Hematopoietic multipotent progenitor cell treated with erythropoietin and hydrocortisone succinate and interleukin-3 and kit ligand, for 4 days (in vitro differentiated cells): ENCODE results near the gene LAMA1.
A peak's percentile ranks its signal among the peaks of the same experiment; 100 is the strongest.

Experiments
- DNase-seq: peaks from one replicate; pipeline ENCODE4 v3.0.0-alpha.2; 2015

Gene LAMA1

DNA sequence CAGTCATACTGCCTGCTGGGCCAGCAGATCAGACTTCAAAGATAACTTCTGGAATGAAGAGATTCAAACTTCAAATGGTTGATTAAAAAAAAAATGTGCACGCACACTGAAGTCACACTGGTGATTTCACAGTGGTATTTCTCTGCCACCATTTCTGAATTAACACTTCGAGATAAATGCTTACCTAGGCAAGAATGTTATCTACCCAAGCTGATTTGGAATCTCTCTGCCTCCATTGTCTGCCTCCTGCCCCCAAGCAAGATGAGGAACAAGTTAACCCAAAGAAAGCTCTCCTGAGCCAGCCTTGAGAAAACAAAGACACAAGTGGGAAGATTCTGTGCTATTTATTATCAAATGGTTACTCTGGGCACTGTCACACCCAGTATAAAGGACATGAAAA lies 6.5 kb downstream of the LAMA1 start:
- DNase-seq = no peak

DNA sequence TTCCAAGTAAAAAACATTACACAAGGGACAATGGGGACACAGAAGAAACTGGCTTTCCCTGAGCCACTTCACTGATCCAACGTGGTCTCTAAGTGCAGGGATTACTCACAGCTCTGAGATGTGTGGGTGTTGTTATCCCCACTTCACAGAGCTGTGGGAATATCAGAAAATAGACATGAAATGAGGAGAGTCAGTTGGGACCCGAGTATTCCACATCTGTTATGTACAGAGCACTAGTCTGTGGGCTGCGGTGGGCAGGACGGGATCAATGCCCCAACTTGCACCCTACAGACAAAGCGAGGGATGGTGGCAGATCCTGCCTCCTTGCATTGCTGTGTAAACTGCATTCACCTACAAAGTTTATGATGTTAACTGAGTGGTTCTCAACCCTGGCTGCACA lies 11.7 kb downstream of the LAMA1 start:
- DNase-seq = no peak

DNA sequence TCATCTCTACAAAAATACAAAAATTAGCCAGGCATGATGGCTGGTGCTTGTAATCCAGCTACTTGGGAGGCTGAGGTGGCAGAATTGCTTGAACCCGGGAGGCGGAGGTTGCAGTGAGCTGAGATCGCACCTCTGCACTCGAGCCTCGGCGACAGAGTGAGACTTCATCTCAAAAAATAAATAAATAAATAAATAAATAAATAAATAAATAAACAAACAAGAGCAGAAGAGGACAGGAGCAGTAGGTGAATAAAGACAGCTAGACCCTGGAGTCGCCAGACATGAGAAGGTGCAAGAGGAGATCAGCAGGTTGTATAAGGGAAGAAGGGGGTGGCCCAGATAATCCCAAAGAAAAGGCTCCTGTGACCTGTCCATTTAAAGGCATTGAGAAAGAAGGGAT lies 12.3 kb downstream of the LAMA1 start:
- DNase-seq = no peak

DNA sequence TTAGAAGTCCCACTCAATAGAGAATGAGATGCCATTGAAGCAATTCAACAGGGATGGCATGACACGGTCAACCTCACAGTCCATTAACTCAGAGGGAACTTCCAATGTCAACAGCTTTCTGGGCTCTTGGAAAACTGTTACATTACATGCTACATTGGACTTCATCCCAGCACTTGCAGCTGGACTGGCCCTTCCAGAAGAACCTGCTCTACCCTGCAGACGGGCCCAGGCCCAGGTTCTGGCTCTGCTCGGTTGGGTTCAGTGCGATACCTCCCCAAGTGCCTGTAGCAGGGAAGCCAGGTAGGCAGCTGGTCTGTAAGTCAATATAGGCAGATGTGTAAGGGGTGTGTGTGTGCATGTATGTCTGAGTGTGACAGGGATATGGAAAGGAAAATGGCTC lies 12.9 kb downstream of the LAMA1 start:
- no peak for DNase-seq

DNA sequence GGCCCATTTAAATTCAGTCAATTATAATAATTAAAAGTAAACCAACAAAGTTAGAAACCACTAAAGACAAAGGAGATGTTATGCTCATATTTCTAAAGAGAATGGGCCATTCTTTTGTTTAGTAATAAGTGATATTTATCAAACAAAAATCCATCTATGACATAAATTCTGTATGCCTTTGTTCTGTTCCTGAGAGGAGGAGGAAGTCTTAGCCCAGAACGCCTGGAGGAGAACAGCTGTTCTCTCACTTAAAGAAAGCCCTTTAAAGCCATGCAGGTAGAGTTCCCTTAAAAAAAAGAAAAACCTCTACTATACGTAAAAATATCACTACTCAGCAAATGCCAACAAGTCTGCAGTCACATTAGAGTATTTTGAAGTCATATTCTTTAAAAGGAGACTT lies 15.5 kb downstream of the LAMA1 start:
- DNase-seq = no peak

DNA sequence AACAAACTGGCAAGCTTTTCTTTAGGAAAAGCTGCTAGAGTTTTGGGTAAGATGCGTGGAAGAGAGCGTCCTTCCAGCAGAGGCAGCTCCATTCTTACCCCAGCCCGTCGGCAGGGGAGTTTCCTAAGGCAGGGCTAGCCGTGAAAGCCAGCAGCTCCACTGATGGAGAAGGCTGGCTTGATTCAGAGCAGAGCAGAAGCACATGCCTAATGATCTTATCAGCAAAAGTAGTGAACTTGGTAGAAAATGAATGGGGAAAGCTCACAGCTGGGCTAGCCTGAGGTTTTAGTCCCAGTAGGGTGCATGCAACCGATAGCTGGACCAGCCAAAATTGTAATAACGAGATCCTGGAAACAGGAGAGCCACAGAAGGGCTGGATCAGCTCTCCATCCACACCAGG lies 20.8 kb downstream of the LAMA1 start:
- DNase-seq = no peak

DNA sequence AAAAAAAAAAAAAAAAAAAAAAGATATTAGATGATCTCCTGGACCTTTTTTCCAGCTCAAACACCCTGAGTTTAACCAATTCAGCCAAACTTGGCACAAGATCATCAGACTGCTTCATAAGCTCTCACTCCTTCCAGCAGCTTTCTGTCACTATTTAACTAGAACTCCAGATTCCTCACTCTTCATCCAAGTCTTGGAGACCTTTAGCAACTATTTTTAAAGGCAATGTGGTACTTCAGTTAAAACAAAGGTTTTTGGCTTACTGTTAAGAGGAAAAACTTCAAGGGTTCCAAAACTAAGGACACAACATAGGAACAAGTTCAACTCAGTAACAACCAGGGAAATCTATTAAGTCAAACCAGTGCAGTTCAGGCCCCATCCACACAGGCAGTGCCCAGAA lies 23.2 kb downstream of the LAMA1 start:
- DNase-seq = no peak

DNA sequence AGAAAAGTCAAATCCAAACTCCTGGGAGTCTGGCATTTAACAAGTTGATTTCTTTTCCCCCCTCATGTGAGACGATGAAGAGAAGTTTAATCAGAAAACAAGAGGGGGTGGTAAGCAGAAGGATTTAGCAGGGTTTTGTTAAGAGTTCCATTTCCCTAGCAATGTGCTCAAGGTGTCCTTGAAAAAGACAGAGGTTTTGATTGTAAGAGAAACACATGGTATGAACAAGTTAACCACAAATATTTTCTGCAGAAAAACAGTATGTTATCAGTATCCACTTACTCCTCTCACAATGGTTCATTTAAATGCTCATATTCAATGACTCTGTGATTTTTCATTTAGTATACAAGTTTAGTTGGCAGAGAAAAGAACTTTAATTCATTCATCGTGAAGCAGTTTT lies 26.8 kb downstream of the LAMA1 start:
- no peak for DNase-seq

DNA sequence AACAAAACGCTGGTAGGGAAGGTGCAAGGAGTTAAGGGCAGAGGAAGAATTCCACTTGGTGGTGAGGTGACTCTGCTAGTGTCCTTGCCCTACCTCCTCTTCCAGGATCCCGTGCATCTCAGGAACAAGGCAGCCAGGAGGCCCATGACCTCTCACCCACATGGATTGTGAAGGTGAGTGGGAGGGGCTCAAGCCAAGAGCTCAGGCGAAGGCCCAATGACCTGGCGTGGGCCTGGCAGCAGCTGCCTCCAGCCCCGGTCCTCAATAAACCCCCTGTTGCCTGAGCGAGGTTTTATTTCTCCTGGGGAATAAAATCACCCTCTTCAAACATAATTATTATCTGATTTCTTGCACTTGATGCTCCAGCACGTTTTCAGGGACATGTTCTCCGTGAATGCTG lies 28.2 kb downstream of the LAMA1 start:
- DNase-seq = no peak

DNA sequence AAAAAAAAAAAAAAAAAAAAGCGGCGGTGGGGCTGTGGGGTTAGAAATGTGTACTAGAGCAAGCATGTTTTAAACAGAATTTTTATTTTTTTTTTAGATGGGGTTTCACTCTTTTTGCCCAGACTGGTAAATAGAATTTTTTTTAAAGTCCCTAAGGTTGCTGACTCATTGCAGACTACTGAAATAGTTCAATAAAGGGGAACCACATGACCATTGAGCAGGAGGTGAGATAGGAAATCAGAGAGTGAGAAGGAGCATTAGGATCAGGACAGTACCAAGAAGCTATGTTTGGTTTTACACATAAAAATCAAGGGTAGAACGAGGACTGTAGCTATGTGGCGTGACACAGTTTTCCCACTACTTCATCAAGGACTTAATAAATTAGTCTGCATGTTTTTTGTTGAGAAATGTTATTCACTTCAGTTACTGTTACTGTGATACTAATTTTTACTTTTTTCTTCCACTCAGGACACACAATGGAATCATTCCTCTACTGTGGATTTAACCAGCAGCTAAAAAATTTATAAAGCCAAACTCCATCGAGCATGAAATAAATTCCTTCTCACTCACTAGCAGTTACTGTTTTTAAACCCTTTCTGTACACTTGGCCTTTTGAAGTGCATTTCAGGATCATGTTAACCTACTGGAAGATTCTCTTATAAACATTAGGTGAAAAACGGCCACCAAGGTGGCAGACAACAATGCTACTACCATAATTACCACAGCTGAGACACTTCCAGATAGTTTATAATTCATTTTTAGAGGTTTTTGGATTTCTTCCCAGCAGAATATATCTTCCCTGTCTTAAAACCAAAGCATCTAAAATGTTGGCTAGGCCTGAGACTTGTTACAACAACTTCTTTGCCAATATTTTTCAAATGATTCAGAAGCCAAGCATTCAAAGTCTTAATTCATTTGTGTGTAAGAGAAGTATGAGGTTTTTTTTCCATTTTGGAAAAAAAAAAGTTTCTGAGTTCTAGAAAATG lies 33.2 kb downstream of the LAMA1 start:
- peak; percentile 29 for DNase-seq

DNA sequence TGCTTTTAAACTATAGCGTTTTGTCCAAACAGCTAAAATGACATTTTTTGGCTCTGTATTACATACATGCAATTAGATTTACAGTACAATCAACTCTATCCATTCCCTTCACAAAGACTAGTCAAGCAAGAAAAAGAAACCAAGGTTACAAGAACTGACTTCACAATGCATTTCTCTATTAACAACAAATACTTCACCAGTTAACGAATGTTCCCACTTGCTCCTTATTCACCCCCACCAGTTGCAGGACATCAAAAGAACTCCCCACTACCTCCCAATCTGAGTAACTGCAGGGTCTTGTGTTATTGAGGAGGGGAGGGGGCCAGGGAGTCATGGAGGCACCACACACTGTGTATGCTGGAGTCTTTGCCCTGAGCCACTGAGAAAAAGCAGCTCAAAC lies 34.9 kb downstream of the LAMA1 start:
- DNase-seq = no peak

DNA sequence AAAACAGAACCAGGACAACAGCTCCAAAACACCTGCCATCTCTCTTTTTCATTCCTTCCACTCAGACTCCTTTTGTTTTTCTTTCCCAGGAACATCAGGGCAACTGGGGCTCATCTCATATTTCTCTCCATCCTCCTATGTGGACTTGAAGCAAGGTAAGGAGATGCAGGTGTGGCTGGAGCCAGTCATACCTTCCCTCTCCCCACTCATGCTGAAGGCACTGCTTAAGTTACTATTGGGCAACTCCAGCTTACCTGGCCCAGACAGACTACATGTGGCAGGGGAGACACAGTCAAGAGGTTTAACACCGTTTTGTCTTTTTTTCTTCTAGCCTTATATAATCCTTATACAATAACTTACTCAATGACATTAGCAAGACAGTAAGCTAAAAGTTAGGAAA lies 38.4 kb downstream of the LAMA1 start:
- DNase-seq = no peak

DNA sequence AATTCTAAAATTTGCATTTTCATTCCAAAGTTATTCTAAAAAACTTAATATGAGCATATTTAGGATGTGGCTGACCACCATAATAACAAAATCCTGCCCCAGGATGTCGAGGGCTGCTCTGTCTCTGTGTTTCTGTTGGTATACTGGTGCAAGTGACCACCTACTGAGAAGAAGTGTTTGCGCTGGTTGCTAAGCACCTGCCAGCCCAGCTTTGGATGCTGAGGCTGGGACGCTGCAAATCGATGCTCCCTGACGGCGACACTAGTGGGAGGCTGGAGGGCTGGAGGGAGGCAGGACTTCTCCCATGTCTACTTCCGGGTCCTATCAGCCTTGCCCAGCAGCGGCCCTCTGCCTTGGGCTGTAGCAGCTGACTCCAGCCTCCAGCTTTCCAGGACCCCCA lies 45.0 kb downstream of the LAMA1 start:
- no peak for DNase-seq

DNA sequence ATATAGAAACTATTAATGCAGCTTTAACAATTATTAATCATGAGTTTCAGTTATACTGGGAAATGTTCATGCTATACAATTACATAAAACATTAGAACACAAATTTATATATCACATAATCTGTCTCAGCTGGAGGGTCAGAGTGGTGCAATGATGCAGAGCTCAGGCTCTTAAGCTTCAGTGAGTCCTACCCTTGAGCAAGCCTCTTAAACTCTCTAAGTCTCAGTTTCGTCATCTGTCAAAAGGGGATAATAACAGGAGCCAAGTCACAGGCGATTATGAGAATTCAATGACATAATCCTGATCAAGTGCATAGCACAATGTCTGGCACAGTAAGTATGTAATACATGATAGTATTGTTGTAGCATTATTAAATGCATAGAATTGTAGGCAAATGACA lies 46.0 kb downstream of the LAMA1 start:
- DNase-seq = no peak

DNA sequence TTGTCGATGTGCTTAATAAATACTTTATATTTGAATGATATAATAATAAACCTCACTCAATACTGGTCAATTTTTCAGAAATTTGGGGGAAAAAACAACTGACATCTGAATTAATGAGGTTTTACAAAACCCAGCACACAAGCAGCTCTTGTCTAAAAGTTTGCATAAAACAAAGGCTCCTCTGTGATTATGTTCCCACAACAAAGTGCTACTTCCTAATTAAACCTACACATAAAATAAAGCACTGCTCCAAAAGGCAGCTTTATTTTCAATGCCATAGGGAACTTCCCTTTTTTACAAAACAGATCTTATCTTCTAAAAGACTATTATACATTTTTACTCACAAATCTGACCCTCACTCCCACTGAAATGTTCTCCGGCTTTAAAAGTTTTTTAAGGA lies 47.1 kb downstream of the LAMA1 start:
- DNase-seq = peak; percentile 10

DNA sequence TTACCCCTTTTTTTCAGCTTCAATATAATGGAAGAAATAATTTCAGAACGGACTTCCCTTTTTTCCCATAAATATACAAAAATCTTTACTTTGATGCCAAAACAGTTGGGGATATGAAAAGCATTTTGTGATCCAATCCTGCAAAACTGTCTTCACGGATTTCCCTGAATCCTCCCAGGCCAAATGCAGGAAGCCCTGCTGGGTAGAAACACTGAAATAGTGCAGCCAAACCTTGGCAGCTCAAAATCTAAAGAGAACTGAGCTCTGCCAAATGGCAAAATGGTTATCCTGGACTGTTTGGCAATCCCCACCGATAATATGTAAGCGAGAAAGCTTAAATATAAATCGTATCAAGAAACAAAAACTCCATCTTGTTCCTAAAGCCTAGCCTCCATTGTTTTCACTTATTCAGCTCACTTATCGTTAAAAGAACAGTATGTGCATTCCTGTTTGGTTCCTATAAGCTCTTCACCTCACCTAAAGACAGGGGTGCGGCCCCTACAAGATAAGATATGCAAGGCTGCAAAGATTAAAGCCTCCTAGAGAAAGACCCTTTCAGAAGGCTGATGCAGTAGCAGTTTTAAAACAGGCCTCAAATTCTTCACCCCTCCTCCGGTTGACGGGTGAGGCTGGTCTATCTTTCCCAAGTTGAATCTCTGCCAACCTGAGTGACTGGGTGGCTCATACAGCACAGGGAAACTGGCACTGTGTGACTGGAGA lies 48.6 kb downstream of the LAMA1 start:
- DNase-seq = no peak

DNA sequence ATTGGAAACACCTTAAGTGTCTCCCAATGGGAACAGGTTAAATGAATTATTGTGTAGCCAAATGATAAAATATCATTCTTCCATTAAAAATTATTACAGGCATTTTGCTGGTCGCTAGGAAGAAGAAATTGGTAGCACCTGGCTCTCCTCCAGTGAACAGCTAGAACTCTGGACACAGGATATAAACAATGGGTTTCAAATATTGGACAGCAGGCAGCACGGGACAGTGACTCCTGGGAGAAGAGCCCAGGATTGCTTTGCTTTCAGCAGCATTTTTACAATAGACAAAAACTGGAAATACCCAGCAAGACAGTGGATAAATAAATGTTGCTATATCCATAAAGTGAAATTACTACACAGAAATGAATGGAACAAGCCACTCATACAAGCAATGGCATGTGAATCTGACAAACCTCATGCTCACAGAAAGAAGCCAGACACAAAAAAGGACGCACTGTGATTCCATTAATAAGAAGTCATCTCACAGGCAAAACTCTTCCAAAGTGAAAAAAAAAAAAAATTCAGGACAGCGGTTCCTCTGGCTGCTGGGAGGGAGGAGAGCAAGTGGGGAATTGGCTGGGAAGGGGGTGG lies 50.5 kb downstream of the LAMA1 start:
- no peak for DNase-seq

DNA sequence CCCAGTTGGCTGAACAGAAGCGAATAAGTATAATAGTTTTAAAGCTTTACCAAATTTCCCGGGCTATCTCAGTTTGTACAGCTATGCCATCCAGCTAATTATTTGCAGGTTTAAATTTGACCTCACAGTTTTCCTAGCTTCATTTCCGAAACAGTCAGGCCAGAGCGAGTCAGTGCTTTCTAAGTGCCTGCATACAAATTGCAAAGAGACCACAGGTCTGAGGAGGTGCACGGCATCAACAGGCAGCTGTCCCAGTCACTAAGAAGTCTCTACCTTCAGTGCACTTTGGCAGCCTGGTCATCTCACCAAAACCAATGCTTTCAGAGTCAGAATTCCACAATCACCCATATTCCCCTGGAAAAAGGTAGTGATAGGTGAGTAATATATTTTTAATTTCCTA lies 51.9 kb downstream of the LAMA1 start:
- DNase-seq = no peak

DNA sequence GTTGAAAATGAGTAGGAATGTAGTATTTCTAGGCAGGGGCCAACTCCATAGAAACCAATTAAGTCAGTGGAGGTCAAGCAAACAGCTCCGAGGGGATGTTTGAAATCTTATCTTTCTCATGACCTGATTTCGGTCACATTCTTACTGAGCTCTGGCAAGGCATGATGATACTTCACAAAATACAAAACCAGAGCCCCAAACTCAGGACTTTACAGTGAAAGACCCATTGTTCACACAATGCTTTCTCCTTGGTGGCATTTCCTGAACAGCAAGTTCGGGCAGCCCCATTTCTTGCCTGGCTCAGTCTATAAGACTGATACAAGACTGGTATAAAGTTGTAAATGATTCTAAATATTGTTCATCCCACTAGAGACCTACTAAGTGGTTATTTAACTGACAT lies 53.3 kb downstream of the LAMA1 start:
- DNase-seq = no peak

DNA sequence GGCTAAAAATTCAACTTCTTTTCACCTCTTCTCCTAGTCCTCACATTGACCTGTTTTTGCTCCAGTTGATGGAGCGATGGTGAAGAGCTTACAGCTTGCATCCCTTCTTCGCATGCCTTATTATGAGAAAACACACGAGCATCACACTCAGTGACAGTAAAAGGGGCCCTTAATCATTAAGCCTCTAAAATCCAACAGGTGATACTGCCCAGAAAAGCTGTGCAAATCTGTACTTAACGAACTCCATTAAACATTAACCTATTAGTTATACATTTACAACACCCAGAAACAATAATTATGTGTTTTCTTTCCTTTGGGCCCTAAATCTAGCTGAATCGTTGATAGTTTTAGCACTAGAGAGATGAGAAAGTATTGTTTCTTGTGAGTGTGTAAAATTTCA lies 54.8 kb downstream of the LAMA1 start:
- no peak for DNase-seq

DNA sequence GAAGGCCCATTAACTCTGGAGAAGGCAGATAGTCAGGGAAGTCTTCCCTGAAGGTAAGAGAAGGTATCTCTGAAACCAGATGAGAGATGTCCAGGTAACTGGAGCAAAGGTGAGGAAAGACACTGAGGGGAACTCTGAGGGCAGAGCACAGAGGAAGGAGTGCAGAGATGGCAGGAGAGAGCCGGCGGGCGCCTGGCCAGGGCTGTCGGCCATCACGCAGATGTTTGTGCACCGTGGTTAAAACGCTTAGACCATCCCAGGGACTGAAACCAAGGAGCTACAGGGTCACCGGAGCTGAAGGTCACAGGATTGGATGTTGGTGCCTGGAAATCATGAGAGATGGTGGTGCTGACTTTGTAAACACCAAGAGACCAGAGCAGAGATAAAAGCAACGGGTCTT lies 55.4 kb downstream of the LAMA1 start:
- DNase-seq = no peak

DNA sequence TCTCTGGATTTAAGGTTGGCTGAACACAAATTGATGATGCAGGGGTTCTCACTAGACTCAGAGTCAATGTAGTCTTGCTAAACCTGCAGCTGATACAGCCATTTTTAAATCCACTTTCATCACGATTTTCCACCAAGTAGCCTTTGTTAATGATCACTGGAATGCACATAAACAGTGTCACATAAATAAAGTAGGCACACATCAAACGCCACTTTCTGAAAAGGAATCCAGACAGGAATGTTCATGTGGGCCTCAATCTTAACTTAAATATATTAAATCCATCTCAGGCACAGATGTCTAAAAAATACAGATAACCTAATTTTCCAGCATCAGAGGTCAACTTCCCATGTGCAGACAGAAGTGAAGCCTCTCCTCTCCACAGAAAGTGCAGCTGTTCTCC lies 58.3 kb downstream of the LAMA1 start:
- DNase-seq = no peak

DNA sequence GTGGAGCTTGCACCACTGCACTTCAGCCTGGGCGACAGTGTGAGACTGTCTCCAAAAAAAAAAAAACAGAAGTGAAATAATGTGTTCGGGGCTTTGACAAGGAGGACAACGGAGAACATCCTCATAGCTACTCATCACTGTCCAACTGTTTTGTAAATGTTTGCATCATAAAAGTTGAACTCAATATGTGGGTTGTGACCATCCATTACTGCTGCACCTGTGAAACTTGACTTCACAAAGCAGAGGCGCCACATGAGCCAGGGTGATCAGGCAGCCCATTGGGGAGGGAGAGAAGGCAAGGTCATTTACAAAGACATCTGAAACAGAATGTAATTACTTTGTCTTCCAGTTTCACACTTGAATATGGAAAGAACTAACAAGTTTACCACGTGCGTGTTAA lies 61.6 kb downstream of the LAMA1 start:
- DNase-seq = no peak

DNA sequence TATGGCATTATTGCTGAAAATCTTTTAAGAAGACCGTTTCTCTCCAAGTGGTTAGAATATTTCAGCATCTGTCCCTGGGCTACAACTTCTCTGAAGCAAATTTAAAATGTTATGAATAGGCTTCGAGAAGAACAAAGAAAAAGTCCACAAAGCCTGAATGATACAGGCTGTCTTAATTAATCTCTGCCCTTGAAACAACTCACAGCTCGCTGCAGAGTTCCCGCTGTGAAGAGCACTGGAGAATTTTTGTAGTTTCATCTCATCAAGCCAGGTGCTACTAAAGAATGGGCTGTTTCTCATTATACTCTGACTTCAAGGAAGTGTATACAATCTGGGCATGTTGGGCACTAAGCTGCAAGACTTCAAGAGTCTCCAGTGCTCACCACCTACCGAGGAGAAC lies 67.6 kb downstream of the LAMA1 start:
- no peak for DNase-seq
